ENCODE results near the gene FXN. TPM values are rescaled to one million over a fixed set of nuclear protein-coding genes. Genes with fewer than 3 reads are reported as not detected.
A peak's percentile ranks its signal among the peaks of the same experiment; 100 is the strongest.

Gene FXN
- total RNA-seq, 1 donor from 2014 or later, result 7.1 TPM

DNA sequence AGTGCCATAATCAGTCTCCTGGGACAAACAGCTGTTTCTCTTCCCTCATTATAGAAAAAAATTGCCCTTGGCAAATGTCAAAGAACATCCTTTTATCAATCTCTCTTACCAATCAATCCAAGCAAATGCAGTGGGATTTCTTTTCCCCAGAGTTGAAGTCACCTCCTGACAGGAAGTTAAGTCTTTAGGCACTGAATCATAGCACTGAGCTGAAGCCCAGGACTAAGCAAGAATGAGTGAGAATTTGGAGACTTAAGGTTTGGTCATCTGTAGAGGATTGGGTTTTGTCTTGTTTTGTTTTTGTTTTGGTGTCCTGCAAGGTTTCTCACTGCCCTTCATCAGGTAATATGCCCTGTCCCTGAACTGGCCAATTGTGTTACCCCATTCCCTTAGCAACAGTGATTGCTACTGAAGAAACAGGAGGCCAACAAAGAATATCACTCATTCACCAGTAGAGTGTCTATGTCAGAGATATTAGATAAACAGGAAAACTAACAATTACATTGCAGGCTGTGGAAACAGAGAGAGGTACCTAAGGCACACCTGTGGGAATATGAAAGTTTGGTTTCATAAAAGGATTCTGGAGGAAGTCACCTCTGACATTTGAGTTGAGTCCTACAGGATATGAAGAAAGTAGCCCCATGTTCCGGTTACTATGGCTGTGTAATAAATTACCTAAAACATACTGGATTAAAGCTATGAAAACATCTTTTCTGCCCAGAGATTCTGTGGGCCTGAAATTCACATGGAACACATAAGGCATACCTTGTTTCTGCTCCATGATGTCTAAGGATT lies 4.5 kb upstream of the FXN start:
- TF ChIP-seq, protein P1, sequence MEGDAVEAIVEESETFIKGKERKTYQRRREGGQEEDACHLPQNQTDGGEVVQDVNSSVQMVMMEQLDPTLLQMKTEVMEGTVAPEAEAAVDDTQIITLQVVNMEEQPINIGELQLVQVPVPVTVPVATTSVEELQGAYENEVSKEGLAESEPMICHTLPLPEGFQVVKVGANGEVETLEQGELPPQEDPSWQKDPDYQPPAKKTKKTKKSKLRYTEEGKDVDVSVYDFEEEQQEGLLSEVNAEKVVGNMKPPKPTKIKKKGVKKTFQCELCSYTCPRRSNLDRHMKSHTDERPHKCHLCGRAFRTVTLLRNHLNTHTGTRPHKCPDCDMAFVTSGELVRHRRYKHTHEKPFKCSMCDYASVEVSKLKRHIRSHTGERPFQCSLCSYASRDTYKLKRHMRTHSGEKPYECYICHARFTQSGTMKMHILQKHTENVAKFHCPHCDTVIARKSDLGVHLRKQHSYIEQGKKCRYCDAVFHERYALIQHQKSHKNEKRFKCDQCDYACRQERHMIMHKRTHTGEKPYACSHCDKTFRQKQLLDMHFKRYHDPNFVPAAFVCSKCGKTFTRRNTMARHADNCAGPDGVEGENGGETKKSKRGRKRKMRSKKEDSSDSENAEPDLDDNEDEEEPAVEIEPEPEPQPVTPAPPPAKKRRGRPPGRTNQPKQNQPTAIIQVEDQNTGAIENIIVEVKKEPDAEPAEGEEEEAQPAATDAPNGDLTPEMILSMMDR (IDR thresholded peaks at IDR 0.05; ENCODE audit: partially characterized antibody, unreplicated experiment), result no peak
- no peak overlapping the region for H3K4me3 Mint-ChIP-seq (ENCODE audit: unreplicated experiment)
- H3K9me3 Mint-ChIP-seq (ENCODE audit: unreplicated experiment), result peaks cover 2% of the 10 kb centered on the region
- no peak overlapping the region for H3K27ac Mint-ChIP-seq (ENCODE audit: unreplicated experiment)
- H3K36me3 Mint-ChIP-seq (ENCODE audit: unreplicated experiment), result no peaks in the 10 kb centered on the region
- no peaks in the 10 kb centered on the region for H3K4me1 Mint-ChIP-seq (ENCODE audit: low read depth, unreplicated experiment)
- H3K27me3 Mint-ChIP-seq (ENCODE audit: unreplicated experiment), result peaks cover 3% of the 10 kb centered on the region
- DNase-seq, result no peak

DNA sequence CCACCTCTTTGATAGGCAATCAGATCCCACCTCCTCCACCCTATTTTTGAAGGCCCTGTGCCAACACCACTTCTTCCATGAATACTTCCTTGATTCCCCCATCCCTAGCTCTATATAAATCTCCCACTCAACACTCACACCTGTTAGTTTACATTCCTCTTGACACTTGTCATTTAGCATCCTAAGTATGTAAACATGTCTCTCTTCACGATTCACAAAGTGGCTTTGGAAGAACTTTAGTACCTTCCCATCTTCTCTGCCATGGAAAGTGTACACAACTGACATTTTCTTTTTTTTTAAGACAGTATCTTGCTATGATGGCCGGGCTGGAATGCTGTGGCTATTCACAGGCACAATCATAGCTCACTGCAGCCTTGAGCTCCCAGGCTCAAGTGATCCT lies 1.5 kb upstream of the FXN start:
- TF ChIP-seq, protein P1 (IDR thresholded peaks at IDR 0.05; ENCODE audit: partially characterized antibody, unreplicated experiment), result no peak
- peaks cover 8% of the 10 kb centered on the region for H3K9me3 Mint-ChIP-seq (ENCODE audit: unreplicated experiment)
- H3K27me3 Mint-ChIP-seq (ENCODE audit: unreplicated experiment), result peaks cover 7% of the 10 kb centered on the region
- H3K4me3 Mint-ChIP-seq (ENCODE audit: unreplicated experiment), result no peak overlapping the region
- peaks cover 4% of the 10 kb centered on the region for H3K4me1 Mint-ChIP-seq (ENCODE audit: low read depth, unreplicated experiment)
- no peaks in the 10 kb centered on the region for H3K36me3 Mint-ChIP-seq (ENCODE audit: unreplicated experiment)
- DNase-seq, result no peak
- H3K27ac Mint-ChIP-seq (ENCODE audit: unreplicated experiment), result no peak overlapping the region

GRCh38 chr9:69036309-69036708 lies 757 bp downstream of the FXN start:
- peaks cover 4% of the 10 kb centered on the region for H3K36me3 Mint-ChIP-seq (ENCODE audit: unreplicated experiment)
- TF ChIP-seq, protein P1 (IDR thresholded peaks at IDR 0.05; ENCODE audit: partially characterized antibody, unreplicated experiment), result no peak

GRCh38 chr9:69036799-69037198 lies 1.2 kb downstream of the FXN start:
- TF ChIP-seq, protein P1 (IDR thresholded peaks at IDR 0.05; ENCODE audit: partially characterized antibody, unreplicated experiment), result no peak
- Mint-ChIP-seq H3K27ac (ENCODE audit: unreplicated experiment) (peak overlapping the region; percentile 80), H3K4me3 (ENCODE audit: unreplicated experiment) (peak overlapping the region; percentile 92), H3K9me3 (ENCODE audit: unreplicated experiment) (peaks cover 8% of the 10 kb centered on the region), H3K4me1 (ENCODE audit: low read depth, unreplicated experiment) (peaks cover 4% of the 10 kb centered on the region), H3K36me3 (ENCODE audit: unreplicated experiment) (peaks cover 5% of the 10 kb centered on the region), H3K27me3 (ENCODE audit: unreplicated experiment) (peaks cover 7% of the 10 kb centered on the region)
- no peak for DNase-seq

More at GRCh38 chr9:69036309-69036708, 757 bp downstream of the FXN start:
- Mint-ChIP-seq H3K27ac (ENCODE audit: unreplicated experiment) (peak overlapping the region; percentile 78), H3K4me1 (ENCODE audit: low read depth, unreplicated experiment) (peaks cover 4% of the 10 kb centered on the region), H3K9me3 (ENCODE audit: unreplicated experiment) (peaks cover 8% of the 10 kb centered on the region), H3K4me3 (ENCODE audit: unreplicated experiment) (peak overlapping the region; percentile 92), H3K27me3 (ENCODE audit: unreplicated experiment) (peaks cover 7% of the 10 kb centered on the region)
- DNase-seq, result no peak

- peaks cover 4% of the 10 kb centered on the region for H3K27me3 Mint-ChIP-seq (ENCODE audit: unreplicated experiment)
- peaks cover 10% of the 10 kb centered on the region for H3K9me3 Mint-ChIP-seq (ENCODE audit: unreplicated experiment)
- peaks cover 5% of the 10 kb centered on the region for H3K36me3 Mint-ChIP-seq (ENCODE audit: unreplicated experiment)
- TF ChIP-seq, protein P1 (IDR thresholded peaks at IDR 0.05; ENCODE audit: partially characterized antibody, unreplicated experiment), result no peak
- no peak overlapping the region for H3K27ac Mint-ChIP-seq (ENCODE audit: unreplicated experiment)
- DNase-seq, result no peak
- H3K4me3 Mint-ChIP-seq (ENCODE audit: unreplicated experiment), result no peak overlapping the region
- peaks cover 12% of the 10 kb centered on the region for H3K4me1 Mint-ChIP-seq (ENCODE audit: low read depth, unreplicated experiment)
Observed at GRCh38 chr9:69040646-69041045, 5.1 kb downstream of the FXN start.

Data from glutamatergic neuron (in vitro differentiated cells).